ENCODE measurements around the gene MRFAP1L1.
"Not testable (repeated sequence)": the region's sequence is repeated elsewhere in the genome, so short reads cannot be mapped to it uniquely, and the experiment has no call there.

MRFAP1L1 gene

DNA sequence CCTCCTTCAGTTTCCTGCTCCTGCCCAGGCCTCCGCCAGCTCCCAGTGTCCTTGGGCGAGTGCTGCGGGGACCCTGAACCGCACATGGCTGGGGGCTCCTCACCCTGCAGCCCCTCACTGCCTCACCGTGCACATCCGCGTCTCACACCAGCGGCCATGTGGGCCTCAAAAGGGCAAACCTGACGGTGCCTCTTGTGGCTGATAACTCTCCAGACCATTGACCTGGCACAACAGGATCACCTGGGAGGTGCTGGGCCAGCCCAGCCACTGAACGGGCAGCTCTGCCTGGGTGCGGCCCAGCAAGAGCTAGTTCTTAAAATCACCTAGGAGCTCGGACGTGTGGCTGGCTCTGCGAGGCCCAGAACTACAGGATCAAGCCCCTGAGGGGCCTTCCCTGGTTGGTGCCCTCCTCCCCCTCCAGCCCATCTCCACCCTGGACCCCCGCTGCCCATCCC is 20.1 kb downstream of the MRFAP1L1 start:
- H3K4me3 Mint-ChIP-seq: peak overlapping the region; percentile 97
- DNase-seq (ENCODE audit: low spot score in 2 of 2) (no peak), ATAC-seq (peak; percentile 27)
- H3K9me3 Mint-ChIP-seq: no peaks in the 10 kb centered on the region
- peaks cover 84% of the 10 kb centered on the region for H3K4me1 Mint-ChIP-seq
- H3K27ac Mint-ChIP-seq: peak overlapping the region; percentile 99
- H3K36me3 Mint-ChIP-seq: peaks cover 24% of the 10 kb centered on the region

DNA sequence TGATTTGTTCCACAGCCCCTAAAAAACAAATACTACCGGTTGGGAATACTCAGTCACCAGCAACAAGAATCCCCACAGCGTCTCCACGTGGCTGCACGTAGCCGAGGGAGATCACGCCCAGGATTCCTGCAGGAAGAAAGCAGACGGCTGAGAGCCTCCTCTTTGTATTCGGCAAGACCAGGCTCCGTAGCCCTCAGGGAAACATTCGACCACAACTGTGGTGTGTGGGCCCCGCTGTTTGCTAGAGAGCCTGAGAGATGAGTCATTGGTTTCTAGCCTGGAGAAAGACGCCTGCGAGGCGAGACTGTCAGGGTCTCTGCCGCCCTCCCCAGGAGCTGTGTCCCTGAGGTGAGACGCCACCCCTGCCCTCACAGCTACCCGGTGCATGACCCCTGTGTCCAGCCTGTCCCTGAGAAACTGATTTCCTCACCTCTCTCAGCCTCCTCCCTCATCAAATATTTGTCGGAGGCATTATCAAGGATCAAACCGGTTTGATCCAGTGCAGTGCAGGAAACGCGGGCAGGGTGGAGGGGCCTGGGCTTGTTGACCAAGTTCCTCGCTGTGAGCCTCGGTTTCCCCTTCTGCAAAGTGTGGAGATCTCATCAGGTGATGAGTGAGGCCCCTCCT is 20.7 kb downstream of the MRFAP1L1 start:
- ATAC-seq (peak; percentile 90), DNase-seq (ENCODE audit: low spot score in 2 of 2) (peak; percentile 65 to 86)
- Mint-ChIP-seq H3K36me3 (peaks cover 24% of the 10 kb centered on the region), H3K4me1 (peaks cover 79% of the 10 kb centered on the region), H3K4me3 (peak overlapping the region; percentile 97), H3K9me3 (no peaks in the 10 kb centered on the region), H3K27ac (peak overlapping the region; percentile 99)

DNA sequence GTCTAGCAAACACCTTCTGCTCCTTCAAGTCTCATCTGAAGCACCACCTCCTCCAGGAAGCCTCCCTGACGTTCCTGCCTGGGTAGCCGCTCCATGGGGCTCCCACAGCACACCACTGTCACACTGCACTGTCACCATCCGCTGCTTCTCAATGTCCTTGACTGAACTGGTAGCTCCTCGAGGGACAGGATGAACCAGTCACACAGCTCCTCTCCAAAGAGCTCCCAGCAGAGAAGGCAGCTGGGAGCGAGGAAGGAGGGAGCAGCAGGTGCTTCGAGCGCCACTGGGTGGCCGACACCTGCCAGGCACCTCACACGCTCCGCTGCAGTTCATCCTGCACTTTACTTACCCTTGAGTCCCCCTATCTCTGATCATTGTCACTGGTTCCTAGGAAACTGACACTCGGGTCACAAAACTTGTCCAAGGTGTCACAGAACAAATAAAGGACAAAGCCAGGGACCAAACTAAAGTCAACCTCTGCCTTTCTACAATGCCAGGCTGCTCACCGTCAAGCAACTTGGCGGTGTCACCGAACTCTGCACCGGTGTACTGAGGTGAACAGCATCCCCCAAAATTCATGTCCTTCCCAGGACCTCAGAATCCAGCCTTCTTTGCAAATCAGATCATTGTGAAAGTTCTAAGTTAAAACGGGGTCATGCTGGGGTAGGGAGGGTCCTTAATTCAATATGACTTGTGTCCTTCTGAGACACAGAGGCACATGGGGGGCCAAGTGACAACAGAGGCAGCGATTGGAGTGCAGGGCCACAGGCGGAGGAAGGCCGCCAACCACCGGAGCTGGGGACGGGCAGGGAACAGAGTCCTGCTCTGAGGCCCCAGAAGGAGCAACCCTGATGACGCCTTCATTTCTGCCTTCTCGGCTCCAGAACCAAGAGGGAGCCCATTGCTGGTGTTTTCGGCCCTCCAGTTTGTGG is 21.5 kb downstream of the MRFAP1L1 start:
- Mint-ChIP-seq H3K9me3 (no peaks in the 10 kb centered on the region), H3K4me1 (peaks cover 72% of the 10 kb centered on the region), H3K4me3 (peak overlapping the region; percentile 97), H3K36me3 (peaks cover 24% of the 10 kb centered on the region), H3K27ac (peak overlapping the region; percentile 99)
- no peak for DNase-seq (ENCODE audit: low spot score in 2 of 2)
- no peak for ATAC-seq

DNA sequence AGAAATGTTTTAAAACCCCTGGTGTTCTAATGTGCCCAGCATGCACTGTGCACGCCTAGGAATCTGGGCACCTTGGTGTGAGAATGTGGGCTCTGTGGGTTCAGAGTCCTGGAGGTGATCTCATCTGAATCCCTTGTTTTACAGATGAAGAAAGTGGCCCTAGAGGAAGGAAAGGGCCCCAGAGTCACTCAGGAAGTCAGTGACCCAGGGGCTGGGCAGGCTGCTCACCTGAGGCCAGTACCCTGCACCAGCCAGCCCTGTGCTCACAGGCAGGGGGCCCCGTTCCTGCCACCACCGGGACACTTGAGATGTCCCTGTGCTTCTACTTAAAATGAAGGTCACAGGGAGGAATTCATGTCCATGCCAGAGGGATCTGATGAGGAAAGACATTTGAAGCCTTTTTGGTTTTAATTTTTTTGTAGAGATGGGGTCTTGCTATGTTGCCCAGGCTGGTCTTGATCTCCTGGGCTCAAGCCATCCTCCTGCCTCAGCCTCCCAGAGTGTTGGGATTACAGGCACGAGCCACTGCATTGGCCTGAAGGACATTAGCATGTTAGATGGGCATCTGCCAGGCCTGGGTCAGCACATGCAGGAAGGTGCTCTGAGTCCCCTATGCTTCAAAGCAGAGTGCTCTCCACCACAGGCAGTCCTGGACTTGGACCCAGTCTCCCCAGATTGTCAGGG is 23.4 kb downstream of the MRFAP1L1 start:
- no peak overlapping the region for H3K4me3 Mint-ChIP-seq
- H3K36me3 Mint-ChIP-seq: peaks cover 30% of the 10 kb centered on the region
- peak overlapping the region; percentile 99 for H3K27ac Mint-ChIP-seq
- H3K9me3 Mint-ChIP-seq: no peaks in the 10 kb centered on the region
- no peak for DNase-seq (ENCODE audit: low spot score in 2 of 2)
- no peak for ATAC-seq
- peaks cover 71% of the 10 kb centered on the region for H3K4me1 Mint-ChIP-seq

DNA sequence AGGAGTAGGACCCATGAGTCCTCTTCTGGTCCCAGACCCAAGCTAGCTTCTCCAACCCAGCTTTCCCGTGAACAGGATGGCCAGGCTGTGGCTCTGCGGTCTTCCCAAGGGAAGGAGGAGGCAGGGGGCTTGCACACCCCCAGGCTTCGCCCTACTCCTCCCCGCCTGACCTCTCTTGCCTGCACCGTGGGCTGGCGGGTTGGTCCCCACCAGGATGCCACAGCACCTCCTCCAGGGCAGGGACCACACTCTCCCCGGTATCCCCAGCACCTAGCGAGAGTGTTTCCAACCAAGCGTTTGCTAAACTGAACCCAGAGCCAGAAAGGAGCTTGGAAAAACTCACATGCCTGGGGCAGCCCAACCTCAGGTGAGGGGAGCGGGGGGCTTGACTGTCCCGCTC is 25.0 kb downstream of the MRFAP1L1 start:
- Mint-ChIP-seq H3K9me3 (no peaks in the 10 kb centered on the region), H3K4me1 (peaks cover 66% of the 10 kb centered on the region), H3K36me3 (peaks cover 27% of the 10 kb centered on the region), H3K27ac (peak overlapping the region; percentile 74), H3K4me3 (no peak overlapping the region)
- ATAC-seq (no peak), DNase-seq (ENCODE audit: low spot score in 2 of 2) (no peak)

DNA sequence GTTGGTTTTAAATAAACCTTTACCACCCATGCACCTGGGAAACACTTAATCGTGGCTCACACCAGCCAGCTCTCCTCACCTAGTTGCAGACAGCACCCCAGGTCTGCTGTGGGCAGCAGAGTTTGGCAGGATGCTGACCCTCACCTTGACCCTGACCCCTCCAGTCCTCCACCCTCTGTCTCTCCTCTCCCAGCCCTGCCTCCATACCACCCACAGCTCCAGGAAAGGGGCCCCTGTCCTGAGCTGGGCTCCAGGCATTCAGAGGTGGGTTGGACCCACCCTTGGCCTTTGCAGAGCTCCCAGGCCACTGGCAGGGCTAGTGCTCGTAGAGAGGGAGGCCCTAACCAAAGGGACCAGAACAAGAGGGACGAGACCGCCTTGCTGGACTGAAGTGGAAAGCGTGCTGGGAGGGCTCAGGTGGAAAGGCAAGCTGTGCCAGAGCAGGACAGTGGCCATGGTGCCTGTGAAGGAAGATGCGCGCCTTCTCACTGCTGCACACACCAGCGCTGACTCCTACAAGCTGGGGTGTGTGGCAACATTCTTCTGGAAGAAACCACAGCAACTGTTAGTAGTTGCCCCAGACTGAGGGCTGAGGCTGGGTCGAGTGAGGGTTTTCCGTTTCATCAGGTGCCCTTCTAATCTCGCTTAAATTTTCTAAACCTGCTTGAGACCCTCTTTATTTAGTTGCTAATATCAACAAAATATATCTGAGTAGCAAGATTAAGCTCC is 26.6 kb downstream of the MRFAP1L1 start:
- H3K4me1 Mint-ChIP-seq: peaks cover 56% of the 10 kb centered on the region
- H3K36me3 Mint-ChIP-seq: peaks cover 28% of the 10 kb centered on the region
- H3K9me3 Mint-ChIP-seq: no peaks in the 10 kb centered on the region
- H3K4me3 Mint-ChIP-seq: no peak overlapping the region
- DNase-seq (ENCODE audit: low spot score in 2 of 2) (no peak), ATAC-seq (no peak)
- peak overlapping the region; percentile 79 for H3K27ac Mint-ChIP-seq

DNA sequence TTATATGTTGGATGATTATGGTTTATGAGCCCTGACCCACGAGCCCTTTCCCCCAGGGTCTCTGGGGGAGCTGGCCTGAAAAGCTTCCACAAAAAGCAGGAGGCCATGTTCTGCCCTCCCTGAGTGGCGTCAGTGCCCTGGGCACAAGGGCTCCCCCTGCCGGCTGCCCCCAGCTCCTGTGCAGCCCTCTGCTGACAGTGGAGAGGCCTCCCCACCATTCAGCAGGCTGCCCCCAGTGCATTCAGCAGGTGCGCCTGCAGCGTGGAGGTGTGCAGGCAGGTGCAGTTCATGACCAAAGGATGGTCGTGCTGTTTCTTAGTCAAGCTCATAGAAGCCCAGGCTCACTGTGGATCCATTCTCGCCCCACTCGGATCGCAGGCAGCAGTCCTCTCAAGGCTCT is 28.5 kb downstream of the MRFAP1L1 start:
- peak; percentile 31 for ATAC-seq
- DNase-seq (ENCODE audit: low spot score in 2 of 2): no peak
- Mint-ChIP-seq H3K27ac (no peak overlapping the region), H3K4me1 (peaks cover 53% of the 10 kb centered on the region), H3K36me3 (peaks cover 46% of the 10 kb centered on the region), H3K4me3 (no peak overlapping the region), H3K9me3 (no peaks in the 10 kb centered on the region)

DNA sequence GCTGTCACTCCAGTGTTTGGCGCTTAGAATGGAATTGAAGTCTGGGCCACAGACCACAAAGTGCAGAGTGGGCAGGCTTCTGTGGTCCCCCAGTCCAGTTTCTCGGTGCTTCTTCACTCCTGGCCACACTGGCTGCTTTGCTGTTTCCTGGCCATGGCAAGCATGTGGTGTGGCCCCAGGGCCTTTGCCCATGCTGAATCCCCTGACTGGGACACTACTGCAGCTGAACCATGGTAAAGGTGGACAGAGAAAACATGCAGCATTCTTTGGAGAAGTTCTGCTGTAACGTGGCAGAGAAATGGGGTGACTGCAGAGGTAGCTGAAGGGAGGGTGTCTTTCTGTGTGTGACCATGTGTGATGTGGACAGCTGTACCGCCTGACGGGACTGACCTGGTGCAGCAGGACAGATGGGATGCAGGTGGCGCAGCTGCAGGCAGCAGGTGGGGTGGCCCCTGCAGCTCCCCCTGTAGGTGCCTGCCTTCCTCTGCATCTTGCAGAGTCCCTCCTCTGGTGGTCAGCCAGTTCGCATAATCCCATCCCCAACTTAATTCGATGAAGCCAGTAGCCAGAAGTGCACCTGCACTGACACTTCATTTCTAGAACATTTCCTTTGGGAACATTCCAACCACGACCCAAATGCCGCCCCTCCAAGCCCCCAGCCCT is 29.2 kb downstream of the MRFAP1L1 start:
- DNase-seq (ENCODE audit: low spot score in 2 of 2) (no peak), ATAC-seq (no peak)
- peaks cover 53% of the 10 kb centered on the region for H3K36me3 Mint-ChIP-seq
- H3K4me3 Mint-ChIP-seq: no peak overlapping the region
- H3K9me3 Mint-ChIP-seq: no peaks in the 10 kb centered on the region
- H3K27ac Mint-ChIP-seq: peak overlapping the region; percentile 48
- peaks cover 53% of the 10 kb centered on the region for H3K4me1 Mint-ChIP-seq

DNA sequence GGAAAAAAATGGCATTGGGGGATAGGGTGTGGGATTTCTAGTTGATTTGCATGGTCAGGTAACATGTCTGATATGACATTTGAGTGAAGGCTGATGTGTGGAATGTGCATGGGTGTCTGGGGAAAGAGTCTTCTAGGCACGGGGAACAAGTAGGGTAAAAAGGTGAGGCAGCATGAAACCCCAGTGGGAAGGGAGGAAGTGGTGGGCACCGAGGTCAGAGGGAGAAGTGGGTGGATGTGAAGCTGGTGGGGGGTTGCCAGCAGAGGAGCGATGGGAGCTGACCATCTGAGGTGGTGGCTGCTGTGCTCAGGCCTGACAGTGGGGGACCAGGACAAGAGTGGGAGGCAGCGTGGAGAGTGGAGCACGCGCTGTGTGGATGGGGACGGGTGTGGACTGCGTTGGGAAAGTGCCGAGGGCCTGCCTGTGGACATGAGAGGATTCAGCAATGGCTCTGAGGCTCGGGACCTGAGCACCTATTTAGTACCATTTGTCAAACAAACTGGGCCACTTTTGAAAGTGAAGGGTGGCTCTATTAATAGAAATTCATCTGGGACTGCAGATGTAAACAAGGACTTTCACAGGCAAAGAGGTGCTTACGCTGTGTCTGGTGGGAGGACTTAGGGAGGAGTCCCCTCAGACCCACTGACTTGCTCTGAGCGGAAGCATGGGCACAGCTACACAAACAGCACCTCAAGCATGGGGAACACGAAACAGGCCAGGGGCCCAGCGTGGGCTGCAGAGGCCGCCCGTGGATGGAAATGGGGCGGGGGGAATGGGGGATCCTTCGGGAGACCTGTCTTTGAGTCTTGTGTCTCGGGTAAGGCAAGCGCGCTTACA is 32.7 kb downstream of the MRFAP1L1 start:
- DNase-seq (ENCODE audit: low spot score in 2 of 2) (no peak), ATAC-seq (no peak)
- Mint-ChIP-seq H3K36me3 (peaks cover 74% of the 10 kb centered on the region), H3K4me1 (peaks cover 66% of the 10 kb centered on the region), H3K4me3 (peak overlapping the region; percentile 88), H3K9me3 (no peaks in the 10 kb centered on the region), H3K27ac (peak overlapping the region; percentile 93)

DNA sequence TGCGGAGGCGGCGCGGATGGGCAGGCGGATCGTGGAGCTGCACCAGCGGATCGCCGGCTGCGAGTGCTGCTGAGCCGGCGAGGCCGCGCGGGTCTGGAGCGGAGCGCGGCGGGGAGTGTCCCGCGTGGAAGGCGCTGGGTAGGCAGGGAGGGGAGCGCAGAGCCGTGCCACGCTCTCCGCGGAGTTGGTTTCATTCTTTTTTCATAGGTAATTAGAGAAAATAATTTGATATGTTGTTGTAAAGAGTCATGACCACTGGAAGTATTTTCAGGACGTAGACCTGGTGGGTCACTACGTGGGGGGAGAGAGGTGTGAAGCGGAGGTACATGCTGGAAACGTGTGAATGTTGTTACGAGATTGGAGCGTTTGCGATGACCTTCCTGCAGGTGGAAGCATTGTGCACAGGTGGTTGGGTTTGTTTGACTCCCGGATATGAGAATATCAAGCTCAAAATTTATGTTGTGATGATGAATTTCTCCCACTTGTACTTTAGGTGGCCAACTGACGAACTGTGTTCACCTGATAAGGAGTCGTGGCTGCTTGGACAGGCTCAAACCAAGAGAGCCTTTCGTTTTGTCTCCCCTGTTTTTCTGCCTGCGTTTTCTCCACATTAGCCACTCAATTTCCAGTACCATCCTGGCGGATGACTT is 35.0 kb downstream of the MRFAP1L1 start:
- H3K36me3 Mint-ChIP-seq: peaks cover 66% of the 10 kb centered on the region
- no peaks in the 10 kb centered on the region for H3K9me3 Mint-ChIP-seq
- H3K4me3 Mint-ChIP-seq: peak overlapping the region; percentile 88
- peaks cover 48% of the 10 kb centered on the region for H3K4me1 Mint-ChIP-seq
- peak overlapping the region; percentile 93 for H3K27ac Mint-ChIP-seq
- ATAC-seq (peak; percentile 59), DNase-seq (ENCODE audit: low spot score in 2 of 2) (no peak)

DNA sequence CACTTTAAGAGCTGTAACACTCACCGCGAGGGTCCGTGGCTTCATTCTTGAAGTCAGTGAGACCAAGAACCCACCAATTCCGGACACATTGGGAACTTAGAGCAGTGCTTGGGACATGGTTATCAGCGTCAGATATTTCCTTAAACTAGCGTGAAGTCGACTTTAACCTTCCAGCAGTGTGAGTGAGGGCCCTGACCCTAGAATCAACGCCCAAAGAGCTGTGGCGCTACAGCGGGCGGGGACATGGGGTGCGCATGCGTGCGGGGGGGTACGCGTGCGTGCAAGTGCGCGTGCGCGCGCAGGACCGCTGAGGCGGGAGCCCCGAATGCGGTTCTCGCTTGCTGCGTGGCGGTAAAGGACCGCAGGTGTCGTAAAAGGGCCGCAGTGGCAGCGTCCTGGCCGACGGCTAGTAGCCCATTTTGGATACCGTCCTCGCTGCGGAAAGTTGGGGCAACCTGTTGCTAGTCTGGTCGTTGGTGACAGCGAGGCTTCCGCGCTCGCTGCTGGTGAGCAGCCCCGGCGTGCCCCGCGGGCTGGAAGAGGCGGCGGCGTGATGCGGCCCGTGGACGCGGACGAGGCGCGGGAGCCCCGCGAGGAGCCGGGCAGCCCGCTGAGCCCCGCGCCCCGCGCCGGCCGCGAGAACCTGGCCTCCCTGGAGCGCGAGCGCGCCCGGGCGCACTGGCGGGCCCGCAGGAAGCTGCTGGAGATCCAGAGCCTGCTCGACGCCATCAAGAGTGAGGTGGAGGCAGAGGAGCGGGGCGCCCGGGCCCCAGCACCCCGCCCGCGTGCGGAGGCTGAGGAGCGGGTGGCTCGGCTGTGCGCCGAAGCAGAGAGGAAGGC is 35.8 kb downstream of the MRFAP1L1 start:
- peaks cover 60% of the 10 kb centered on the region for H3K36me3 Mint-ChIP-seq
- peak; percentile 83 for ATAC-seq
- H3K9me3 Mint-ChIP-seq: no peaks in the 10 kb centered on the region
- H3K27ac Mint-ChIP-seq: peak overlapping the region; percentile 93
- DNase-seq (ENCODE audit: low spot score in 2 of 2): peak; percentile 91 to 98
- H3K4me1 Mint-ChIP-seq: peaks cover 47% of the 10 kb centered on the region
- peak overlapping the region; percentile 88 for H3K4me3 Mint-ChIP-seq

DNA sequence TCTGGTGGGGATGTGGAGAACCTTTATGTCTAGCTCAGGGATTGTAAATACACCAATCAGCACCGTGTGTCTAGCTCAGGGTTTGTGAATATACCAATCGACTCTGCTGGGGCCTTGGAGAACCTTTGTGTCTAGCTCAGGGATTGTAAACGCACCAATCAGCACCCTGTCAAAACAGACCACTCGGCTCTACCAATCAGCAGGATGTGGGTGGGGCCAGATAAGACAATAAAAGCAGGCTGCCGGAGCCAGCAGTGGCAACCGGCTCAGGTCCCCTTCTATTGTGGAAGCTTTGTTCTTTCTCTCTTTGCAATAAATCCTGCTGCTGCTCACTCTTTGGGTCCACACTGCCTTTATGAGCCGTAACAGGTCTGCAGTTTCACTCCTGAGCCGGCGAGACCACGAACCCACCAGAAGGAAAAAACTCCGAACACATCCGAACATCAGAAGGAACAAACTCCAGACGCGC is 36.4 kb downstream of the MRFAP1L1 start:
- Mint-ChIP-seq H3K4me3 (peak overlapping the region; percentile 88), H3K36me3 (peaks cover 53% of the 10 kb centered on the region), H3K4me1 (peaks cover 42% of the 10 kb centered on the region), H3K27ac (peak overlapping the region; percentile 93)
- not testable (repeated sequence) for H3K9me3 Mint-ChIP-seq; DNase-seq (ENCODE audit: low spot score in 2 of 2)
- ATAC-seq: peak; percentile 29

Measured in stimulated activated effector memory CD8-positive, alpha-beta T cell treated with anti-CD3 and anti-CD28 coated beads, Interleukin-12 subunit alpha, Interleukin-12 subunit beta, amount 100 ng/mL, for 72 hours (primary cell).